ENCODE results near the gene BFAR. TPM values are rescaled to one million over a fixed set of nuclear protein-coding genes. Genes with fewer than 3 reads are reported as not detected.

BFAR gene
- total and polyA plus RNA-seq, 10 of the 15 experiments (the other 5 are each of a cell fraction or from before 2014, with no cell fraction given), result 34.6 to 62.0 (median 43.4) TPM

DNA sequence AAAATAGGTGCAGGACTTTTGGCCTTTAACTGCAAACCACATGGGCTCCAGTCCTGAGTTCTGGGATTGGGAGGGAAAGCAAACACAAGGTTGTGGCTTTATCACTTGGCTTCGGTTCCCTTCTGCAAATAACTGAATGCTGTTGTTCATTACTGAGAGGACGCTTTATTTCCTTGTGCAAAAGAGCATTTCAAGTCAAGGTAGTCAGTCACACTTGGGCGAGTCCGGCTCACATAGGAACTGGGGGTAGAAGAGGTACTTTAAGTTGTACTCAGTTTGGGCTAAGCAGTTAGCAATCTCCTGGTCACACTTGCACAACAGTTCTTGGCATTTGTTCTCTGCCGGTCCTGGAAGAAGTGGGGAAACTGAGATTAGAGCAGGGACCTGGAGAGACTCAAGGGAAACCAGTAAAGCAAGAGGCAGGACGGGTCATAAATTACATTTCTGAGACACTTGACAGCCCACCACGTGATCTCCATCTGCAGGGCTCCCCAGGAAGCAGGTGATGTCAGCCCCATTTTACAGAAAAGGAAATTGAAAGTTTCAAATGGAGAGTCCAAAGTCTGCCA, 39.7 kb downstream of the BFAR start (continued):
- TF ChIP-seq, protein P1, sequence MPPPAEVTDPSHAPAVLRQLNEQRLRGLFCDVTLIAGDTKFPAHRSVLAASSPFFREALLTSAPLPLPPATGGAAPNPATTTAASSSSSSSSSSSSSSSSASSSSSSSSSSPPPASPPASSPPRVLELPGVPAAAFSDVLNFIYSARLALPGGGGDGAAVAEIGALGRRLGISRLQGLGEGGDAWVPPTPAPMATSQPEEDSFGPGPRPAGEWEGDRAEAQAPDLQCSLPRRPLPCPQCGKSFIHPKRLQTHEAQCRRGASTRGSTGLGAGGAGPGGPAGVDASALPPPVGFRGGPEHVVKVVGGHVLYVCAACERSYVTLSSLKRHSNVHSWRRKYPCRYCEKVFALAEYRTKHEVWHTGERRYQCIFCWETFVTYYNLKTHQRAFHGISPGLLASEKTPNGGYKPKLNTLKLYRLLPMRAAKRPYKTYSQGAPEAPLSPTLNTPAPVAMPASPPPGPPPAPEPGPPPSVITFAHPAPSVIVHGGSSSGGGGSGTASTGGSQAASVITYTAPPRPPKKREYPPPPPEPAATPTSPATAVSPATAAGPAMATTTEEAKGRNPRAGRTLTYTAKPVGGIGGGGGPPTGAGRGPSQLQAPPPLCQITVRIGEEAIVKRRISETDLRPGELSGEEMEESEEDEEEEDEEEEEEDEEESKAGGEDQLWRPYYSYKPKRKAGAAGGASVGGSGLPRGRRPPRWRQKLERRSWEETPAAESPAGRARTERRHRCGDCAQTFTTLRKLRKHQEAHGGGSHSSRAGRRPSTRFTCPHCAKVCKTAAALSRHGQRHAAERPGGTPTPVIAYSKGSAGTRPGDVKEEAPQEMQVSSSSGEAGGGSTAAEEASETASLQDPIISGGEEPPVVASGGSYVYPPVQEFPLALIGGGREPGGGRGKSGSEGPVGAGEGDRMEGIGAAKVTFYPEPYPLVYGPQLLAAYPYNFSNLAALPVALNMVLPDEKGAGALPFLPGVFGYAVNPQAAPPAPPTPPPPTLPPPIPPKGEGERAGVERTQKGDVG (CRISPR knock-in tag; IDR thresholded peaks at IDR 0.05), result no peak
- TF ChIP-seq, protein P2, sequence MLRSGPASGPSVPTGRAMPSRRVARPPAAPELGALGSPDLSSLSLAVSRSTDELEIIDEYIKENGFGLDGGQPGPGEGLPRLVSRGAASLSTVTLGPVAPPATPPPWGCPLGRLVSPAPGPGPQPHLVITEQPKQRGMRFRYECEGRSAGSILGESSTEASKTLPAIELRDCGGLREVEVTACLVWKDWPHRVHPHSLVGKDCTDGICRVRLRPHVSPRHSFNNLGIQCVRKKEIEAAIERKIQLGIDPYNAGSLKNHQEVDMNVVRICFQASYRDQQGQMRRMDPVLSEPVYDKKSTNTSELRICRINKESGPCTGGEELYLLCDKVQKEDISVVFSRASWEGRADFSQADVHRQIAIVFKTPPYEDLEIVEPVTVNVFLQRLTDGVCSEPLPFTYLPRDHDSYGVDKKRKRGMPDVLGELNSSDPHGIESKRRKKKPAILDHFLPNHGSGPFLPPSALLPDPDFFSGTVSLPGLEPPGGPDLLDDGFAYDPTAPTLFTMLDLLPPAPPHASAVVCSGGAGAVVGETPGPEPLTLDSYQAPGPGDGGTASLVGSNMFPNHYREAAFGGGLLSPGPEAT (IDR thresholded peaks at IDR 0.05; ENCODE audit: low read depth), result peak; percentile 55; the same call in 1 of the 2 replicates
- TF ChIP-seq EP300 (IDR thresholded peaks at IDR 0.05; ENCODE audit: borderline replicate concordance in 1 of 2, control insufficient read depth in 1 of 2, low read depth in 2 of 2, low read length in 2 of 2) (peak in 1 of 2 experiments; percentile 23; a peak in 1 of 4 replicates), ETV6 (conservative IDR thresholded peaks at IDR 0.05 in 1 of 2, IDR thresholded peaks at IDR 0.05 in 1 of 2; ENCODE audit: borderline replicate concordance in 1 of 2, low read depth in 1 of 2) (peak in 1 of 2 experiments; percentile 41; a peak in 1 of 4 replicates), CBX5 (IDR thresholded peaks at IDR 0.05; ENCODE audit: low read depth) (no peak), SPI1 (IDR thresholded peaks at IDR 0.05; ENCODE audit: borderline replicate concordance, insufficient read depth, low read depth, low read length) (peak; percentile 39; the same call in 1 of the 2 replicates), CREM (IDR thresholded peaks at IDR 0.05; ENCODE audit: low read depth) (0 out of 2 replicates have a peak, but pooled peaks have one; percentile 25), NBN (IDR thresholded peaks at IDR 0.05) (peak; percentile 56; the same call in 1 of the 2 replicates), FOXM1 (IDR thresholded peaks at IDR 0.05; ENCODE audit: low read depth, low read length) (no peak), HCFC1 (IDR thresholded peaks at IDR 0.05; ENCODE audit: low read length) (no peak), GABPA (IDR thresholded peaks at IDR 0.05; ENCODE audit: low read depth) (no peak)
- TF ChIP-seq, protein P3, sequence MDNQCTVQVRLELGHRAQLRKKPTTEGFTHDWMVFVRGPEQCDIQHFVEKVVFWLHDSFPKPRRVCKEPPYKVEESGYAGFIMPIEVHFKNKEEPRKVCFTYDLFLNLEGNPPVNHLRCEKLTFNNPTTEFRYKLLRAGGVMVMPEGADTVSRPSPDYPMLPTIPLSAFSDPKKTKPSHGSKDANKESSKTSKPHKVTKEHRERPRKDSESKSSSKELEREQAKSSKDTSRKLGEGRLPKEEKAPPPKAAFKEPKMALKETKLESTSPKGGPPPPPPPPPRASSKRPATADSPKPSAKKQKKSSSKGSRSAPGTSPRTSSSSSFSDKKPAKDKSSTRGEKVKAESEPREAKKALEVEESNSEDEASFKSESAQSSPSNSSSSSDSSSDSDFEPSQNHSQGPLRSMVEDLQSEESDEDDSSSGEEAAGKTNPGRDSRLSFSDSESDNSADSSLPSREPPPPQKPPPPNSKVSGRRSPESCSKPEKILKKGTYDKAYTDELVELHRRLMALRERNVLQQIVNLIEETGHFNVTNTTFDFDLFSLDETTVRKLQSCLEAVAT (IDR thresholded peaks at IDR 0.05), result no peak
- TF ChIP-seq, protein P4, sequence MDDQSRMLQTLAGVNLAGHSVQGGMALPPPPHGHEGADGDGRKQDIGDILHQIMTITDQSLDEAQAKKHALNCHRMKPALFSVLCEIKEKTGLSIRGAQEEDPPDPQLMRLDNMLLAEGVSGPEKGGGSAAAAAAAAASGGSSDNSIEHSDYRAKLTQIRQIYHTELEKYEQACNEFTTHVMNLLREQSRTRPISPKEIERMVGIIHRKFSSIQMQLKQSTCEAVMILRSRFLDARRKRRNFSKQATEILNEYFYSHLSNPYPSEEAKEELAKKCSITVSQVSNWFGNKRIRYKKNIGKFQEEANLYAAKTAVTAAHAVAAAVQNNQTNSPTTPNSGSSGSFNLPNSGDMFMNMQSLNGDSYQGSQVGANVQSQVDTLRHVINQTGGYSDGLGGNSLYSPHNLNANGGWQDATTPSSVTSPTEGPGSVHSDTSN (IDR thresholded peaks at IDR 0.05; ENCODE audit: insufficient replicate concordance, low read depth, low read length), result peak; percentile 90
- TF ChIP-seq, protein P5, sequence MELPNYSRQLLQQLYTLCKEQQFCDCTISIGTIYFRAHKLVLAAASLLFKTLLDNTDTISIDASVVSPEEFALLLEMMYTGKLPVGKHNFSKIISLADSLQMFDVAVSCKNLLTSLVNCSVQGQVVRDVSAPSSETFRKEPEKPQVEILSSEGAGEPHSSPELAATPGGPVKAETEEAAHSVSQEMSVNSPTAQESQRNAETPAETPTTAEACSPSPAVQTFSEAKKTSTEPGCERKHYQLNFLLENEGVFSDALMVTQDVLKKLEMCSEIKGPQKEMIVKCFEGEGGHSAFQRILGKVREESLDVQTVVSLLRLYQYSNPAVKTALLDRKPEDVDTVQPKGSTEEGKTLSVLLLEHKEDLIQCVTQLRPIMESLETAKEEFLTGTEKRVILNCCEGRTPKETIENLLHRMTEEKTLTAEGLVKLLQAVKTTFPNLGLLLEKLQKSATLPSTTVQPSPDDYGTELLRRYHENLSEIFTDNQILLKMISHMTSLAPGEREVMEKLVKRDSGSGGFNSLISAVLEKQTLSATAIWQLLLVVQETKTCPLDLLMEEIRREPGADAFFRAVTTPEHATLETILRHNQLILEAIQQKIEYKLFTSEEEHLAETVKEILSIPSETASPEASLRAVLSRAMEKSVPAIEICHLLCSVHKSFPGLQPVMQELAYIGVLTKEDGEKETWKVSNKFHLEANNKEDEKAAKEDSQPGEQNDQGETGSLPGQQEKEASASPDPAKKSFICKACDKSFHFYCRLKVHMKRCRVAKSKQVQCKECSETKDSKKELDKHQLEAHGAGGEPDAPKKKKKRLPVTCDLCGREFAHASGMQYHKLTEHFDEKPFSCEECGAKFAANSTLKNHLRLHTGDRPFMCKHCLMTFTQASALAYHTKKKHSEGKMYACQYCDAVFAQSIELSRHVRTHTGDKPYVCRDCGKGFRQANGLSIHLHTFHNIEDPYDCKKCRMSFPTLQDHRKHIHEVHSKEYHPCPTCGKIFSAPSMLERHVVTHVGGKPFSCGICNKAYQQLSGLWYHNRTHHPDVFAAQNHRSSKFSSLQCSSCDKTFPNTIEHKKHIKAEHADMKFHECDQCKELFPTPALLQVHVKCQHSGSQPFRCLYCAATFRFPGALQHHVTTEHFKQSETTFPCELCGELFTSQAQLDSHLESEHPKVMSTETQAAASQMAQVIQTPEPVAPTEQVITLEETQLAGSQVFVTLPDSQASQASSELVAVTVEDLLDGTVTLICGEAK (IDR thresholded peaks at IDR 0.05; ENCODE audit: borderline replicate concordance), result no peak

All from GM12878 (cell line).